Transverse colon (tissue), 3 donors: ENCODE results near the gene CRLF2.

ENCODE experiments used
- POLR2A ChIP-seq: fragments of 450-650 bp; IDR thresholded peaks from one replicate; pipeline ENCODE4 v1.6.1; 2016; ENCODE audit warnings: antibody characterized with exemption, mild to moderate bottlenecking, moderate library complexity
- TF ChIP-seq, protein P1 (sequence below), 5 experiments: fragments of 200-600 bp in 3 of 5; fragments of 450-650 bp in 2 of 5; sonication (generic) in 3 of 5; IDR thresholded peaks; 1 replicate in 2 of 5; 2 replicates in 3 of 5; pipeline ENCODE4 v1.5.1; 2016 to 2017; ENCODE audit warnings: antibody characterized with exemption in 5 of 5, inconsistent platforms in 3 of 5, mild to moderate bottlenecking in 2 of 5, moderate library complexity in 1 of 5

DNA sequence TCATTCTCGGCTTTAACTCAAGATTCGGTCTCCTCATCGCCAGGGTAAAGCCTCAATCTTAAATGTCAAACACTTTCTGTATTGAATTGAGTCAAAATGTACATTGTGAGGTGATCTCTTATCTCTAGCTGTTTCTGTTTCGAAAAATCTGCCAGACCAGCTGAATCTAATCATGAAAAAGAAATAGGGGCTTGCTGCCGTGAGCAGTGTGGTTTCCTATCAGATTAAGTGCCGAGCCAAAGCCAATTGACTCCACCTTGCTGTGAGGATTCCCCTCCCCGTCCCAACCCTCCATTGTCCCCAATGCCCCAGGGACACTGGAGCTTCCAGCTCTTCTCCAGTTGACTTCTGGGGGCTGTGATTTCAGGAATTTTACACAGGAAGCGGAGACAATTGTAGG lies 12.5 kb upstream of the CRLF2 start:
- TF ChIP-seq, protein P1, sequence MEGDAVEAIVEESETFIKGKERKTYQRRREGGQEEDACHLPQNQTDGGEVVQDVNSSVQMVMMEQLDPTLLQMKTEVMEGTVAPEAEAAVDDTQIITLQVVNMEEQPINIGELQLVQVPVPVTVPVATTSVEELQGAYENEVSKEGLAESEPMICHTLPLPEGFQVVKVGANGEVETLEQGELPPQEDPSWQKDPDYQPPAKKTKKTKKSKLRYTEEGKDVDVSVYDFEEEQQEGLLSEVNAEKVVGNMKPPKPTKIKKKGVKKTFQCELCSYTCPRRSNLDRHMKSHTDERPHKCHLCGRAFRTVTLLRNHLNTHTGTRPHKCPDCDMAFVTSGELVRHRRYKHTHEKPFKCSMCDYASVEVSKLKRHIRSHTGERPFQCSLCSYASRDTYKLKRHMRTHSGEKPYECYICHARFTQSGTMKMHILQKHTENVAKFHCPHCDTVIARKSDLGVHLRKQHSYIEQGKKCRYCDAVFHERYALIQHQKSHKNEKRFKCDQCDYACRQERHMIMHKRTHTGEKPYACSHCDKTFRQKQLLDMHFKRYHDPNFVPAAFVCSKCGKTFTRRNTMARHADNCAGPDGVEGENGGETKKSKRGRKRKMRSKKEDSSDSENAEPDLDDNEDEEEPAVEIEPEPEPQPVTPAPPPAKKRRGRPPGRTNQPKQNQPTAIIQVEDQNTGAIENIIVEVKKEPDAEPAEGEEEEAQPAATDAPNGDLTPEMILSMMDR (IDR thresholded peaks at IDR 0.05): no peak
- TF ChIP-seq POLR2A: no peak
